Activated CD8-positive, alpha-beta memory T cell treated with anti-CD3 and anti-CD28 coated beads, Interleukin-2, amount 10 ng/mL, durations not matched to agents 7 days and 5 days (primary cell): ENCODE measurements around the gene TCL1B. TPM values are rescaled to one million over a fixed set of nuclear protein-coding genes. Genes with fewer than 3 reads are reported as not detected.

ENCODE experiments used
- ATAC-seq: fragments of 150-1000 bp; cut with Tn5 transposase; one replicate; pipeline ENCODE4 v1.10.0; 2021; ENCODE audit warnings: moderate library complexity
- CTCF ChIA-PET: fragments of 350-600 bp; sonication (Branson Sonifier 250); formaldehyde crosslinking; loops from one replicate; lab custom pipeline; 2021; ENCODE audit warnings: antibody characterized with exemption; lab: Charles Lee
- DNase-seq: peaks from one replicate; pipeline ENCODE4 v3.0.0-alpha.2; 2020
- H3K27ac Mint-ChIP-seq: one replicate; pipeline ENCODE4 v1.8.0; 2021; ENCODE audit warnings: mild to moderate bottlenecking, mixed read lengths
- H3K27me3 Mint-ChIP-seq: one replicate; pipeline ENCODE4 v1.8.0; 2021; ENCODE audit warnings: mixed read lengths
- H3K36me3 Mint-ChIP-seq: one replicate; pipeline ENCODE4 v1.8.0; 2021; ENCODE audit warnings: mild to moderate bottlenecking, mixed read lengths
- H3K4me1 Mint-ChIP-seq: one replicate; pipeline ENCODE4 v1.8.0; 2021; ENCODE audit warnings: mixed read lengths
- H3K4me3 Mint-ChIP-seq: one replicate; pipeline ENCODE4 v1.8.0; 2021; ENCODE audit warnings: mild to moderate bottlenecking, moderate library complexity, mixed read lengths
- H3K9me3 Mint-ChIP-seq: one replicate; pipeline ENCODE4 v1.8.0; 2022; ENCODE audit warnings: low read depth, mixed read lengths
- total RNA-seq, 2 experiments: library from RNA; stranded (reverse); gene quantifications; one replicate each; pipeline ENCODE4 v1.2.3, GENCODE V29; 2021

Gene TCL1B, protein sequence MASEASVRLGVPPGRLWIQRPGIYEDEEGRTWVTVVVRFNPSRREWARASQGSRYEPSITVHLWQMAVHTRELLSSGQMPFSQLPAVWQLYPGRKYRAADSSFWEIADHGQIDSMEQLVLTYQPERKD
- not detected for total RNA-seq

DNA sequence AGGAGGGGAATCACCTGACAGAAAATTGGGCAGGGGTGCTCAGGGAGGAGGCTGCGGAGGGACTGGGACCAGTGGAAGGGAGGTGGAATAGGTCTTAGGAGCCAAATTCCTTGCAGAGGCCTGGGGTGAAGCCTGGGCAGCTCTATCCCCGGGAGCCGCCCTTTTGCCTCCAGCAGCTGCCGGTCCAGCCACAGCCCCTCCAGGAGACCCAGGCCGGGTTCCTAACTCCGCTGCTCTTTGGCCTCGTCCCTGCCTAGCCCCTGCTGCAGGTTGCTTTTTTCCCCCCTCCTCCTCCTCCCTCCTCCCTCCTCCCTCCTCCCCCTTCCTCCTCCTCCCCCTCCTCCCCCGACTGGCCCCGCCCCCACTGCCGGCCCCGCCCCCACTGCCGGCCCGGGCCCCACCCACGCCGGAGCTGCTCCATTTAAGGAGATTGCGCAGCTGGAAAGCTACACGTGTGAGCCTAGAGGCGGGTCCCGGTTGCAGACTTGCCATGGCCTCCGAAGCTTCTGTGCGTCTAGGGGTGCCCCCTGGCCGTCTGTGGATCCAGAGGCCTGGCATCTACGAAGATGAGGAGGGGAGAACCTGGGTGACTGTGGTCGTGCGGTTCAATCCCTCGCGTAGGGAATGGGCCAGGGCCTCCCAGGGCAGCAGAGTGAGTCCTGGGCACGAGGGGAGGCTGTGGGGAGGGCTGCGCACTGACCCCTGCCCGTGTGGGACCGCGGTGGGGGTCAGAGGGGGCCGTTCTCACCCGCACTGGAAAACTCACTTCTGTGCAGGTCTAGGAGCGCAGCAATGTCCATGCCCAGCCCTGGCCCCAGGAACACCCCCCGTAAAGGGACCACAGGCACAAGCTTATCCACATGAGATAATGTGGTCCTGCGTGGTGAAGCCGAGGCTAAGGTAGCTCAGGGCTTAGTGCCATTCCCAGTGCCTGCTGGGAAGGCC is at the start of gene TCL1B:
TSS of gene TCL1B (plus strand) at position 449 of the 945 bp plus-strand sequence. CDS start at position 491, 42 bp downstream.
- Mint-ChIP-seq H3K27ac (no peak within 1 kb of the TSS), H3K9me3 (no peaks in the 10 kb centered on the region), H3K36me3 (no peaks in the 10 kb centered on the region), H3K4me1 (no peaks in the 10 kb centered on the region), H3K4me3 (no peak within 1 kb of the TSS), H3K27me3 (peaks cover 6% of the 10 kb centered on the region)
- ATAC-seq: no peak
- CTCF ChIA-PET: no interaction called here
- DNase-seq: no peak

DNA sequence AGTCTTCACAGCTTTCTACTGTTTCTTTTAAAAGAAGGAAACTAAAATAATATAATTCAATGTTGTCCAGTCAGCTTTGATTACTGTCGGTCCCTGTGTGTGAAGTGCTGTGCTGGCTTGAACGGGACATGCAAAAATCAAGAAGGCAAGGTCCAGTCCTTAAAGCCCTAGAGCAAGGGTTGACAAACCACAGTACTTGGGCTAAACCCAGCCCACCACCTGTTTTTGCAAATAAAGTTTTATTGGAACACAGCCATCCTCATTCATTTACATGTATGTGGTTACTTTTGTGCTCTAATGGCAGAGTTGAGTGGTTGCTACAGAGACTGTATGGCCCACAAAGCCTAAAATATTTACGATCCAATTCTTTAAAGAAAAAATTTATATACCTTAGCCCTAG is 41.2 kb upstream of the TCL1B start:
- Mint-ChIP-seq H3K36me3 (no peaks in the 10 kb centered on the region), H3K27me3 (peaks cover 6% of the 10 kb centered on the region), H3K9me3 (no peaks in the 10 kb centered on the region), H3K4me3 (no peak overlapping the region), H3K27ac (no peak overlapping the region), H3K4me1 (no peaks in the 10 kb centered on the region)
- CTCF ChIA-PET: no interaction called here
- ATAC-seq: no peak
- DNase-seq: no peak

DNA sequence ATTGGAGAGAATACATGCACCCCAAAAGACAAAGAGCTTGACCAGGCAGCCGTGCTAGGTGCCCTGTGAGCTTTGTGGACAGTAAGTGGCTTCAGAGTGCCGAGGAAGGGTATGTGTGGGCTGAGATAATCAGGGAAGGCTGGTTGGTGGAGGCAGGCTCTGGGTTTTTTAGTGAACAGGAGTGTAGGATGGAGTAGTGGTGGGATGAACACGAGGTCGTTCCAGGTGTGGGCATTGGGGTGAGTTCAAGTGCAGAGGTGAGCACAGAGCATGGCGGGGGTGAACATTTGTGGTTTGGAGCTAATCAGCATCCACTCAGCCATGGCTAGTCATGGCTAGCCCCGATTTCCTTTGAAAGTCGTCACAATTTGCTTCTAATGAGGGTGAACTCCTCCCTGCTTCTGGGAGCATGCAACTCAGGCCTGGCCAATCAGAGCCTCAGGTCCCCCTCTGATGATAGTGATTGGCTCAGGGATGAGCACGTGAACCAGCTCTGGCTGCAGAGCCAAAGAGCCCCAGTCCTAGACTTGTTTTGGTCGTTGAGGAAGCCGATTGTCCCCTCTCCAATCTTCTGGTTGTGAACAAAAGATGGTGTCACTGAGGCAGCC is 40.7 kb upstream of the TCL1B start:
- CTCF ChIA-PET: no interaction called here
- Mint-ChIP-seq H3K27ac (no peak overlapping the region), H3K4me1 (no peaks in the 10 kb centered on the region), H3K36me3 (no peaks in the 10 kb centered on the region), H3K27me3 (peaks cover 7% of the 10 kb centered on the region), H3K9me3 (no peaks in the 10 kb centered on the region), H3K4me3 (no peak overlapping the region)
- ATAC-seq (no peak), DNase-seq (no peak)

DNA sequence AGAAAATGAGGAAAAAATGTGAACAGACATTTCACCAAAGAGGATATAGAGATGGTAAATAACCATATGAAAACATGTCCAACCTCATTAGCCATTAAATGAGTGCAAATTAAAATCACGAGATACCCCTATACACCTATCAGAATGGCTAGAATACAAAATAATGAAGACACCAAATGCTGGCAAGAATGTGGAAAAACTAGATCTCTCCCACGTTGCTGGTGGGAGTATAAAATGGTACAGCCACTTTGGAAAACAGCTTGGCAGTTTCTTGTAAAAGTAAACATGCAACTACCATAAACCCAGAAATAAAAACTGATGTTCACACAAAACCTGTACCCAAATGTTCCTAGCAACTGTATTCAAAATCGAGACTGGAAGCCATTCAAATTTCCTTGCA is 38.3 kb upstream of the TCL1B start:
- Mint-ChIP-seq H3K27me3 (peaks cover 7% of the 10 kb centered on the region), H3K36me3 (no peaks in the 10 kb centered on the region), H3K9me3 (no peaks in the 10 kb centered on the region), H3K4me1 (no peaks in the 10 kb centered on the region), H3K4me3 (no peak overlapping the region), H3K27ac (no peak overlapping the region)
- ATAC-seq (no peak), DNase-seq (no peak)
- CTCF ChIA-PET: no interaction called here

DNA sequence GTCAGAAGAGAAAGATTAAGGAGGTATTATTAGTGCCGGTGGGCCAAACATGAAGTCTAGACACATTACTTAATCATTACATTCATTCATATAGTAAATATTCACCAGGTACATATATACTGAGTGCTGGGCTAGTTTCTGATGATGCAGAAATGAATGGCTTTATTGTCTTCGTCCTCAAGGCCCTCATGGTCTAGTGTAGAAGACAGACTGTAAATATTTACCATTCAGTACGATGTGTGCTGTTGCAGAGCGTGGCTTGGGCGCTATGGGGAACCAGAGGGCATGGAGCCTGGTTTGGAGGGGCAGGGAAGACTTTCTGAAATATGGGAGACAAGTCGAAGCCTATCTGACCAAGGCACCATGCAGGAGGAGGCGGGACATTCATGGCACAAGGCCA is 37.0 kb upstream of the TCL1B start:
- H3K4me1 Mint-ChIP-seq: no peaks in the 10 kb centered on the region
- no peaks in the 10 kb centered on the region for H3K36me3 Mint-ChIP-seq
- CTCF ChIA-PET: no interaction called here
- DNase-seq (no peak), ATAC-seq (no peak)
- peaks cover 7% of the 10 kb centered on the region for H3K27me3 Mint-ChIP-seq
- no peak overlapping the region for H3K4me3 Mint-ChIP-seq
- H3K9me3 Mint-ChIP-seq: no peaks in the 10 kb centered on the region
- no peak overlapping the region for H3K27ac Mint-ChIP-seq

DNA sequence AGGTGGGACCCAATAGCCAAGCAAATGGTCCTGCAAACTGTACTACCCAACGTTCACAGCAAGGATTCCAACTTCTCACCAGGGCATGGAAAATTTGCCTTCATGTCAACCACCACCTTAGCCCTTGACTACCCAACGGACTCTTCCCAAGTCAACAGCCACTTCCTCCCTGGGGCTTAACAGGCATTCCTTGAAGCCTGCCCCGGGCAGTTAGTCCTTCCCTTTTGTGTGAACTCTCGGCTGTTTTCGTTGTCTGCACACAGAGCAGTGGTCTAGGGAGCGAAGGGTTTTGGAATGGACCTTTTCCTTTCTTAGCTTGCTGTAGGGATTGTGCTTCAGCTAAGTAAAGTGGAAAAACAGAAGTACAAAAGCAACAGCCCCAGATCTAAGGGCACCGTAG is 35.2 kb upstream of the TCL1B start:
- no peaks in the 10 kb centered on the region for H3K9me3 Mint-ChIP-seq
- H3K27me3 Mint-ChIP-seq: peaks cover 7% of the 10 kb centered on the region
- H3K4me1 Mint-ChIP-seq: no peaks in the 10 kb centered on the region
- DNase-seq (no peak), ATAC-seq (no peak)
- H3K27ac Mint-ChIP-seq: no peak overlapping the region
- CTCF ChIA-PET: no interaction called here
- H3K4me3 Mint-ChIP-seq: no peak overlapping the region
- H3K36me3 Mint-ChIP-seq: no peaks in the 10 kb centered on the region

DNA sequence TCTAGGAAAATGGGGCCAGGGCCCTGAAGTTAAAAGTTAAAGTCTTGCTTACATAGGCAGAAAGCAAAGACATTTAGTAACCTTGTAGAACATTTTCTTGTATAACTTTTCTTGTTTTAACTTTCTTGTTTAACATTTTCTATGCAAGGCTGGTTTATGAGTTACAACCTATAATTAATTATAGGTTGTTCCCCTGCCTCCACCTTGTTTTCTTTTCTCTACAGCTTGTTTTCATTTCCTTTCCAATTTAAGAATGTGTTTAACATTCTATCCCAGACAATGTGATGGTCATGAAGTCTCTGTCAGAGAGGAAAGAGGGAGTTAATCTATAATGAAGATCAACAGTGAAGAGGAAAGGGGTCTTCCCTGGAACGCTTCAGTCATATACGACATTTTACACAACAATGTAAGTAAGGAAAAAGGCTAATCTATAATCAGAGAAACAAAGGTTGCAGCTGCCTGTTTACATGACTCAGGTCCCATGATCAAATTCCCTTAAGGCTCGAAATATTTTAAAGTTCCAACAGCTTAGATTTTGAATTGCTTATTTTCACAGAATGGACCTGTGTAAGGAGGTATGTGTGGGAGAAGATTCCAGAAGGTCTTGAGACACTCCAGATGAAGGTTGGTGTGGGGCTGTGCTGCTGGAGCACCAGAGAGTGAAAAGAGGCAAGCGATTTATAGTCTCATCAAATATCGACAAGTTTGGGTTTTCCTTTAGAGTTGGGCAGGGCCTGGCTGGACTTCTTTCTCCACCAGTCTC is 34.2 kb upstream of the TCL1B start:
- no peak for DNase-seq
- H3K27ac Mint-ChIP-seq: no peak overlapping the region
- no peak for ATAC-seq
- no peaks in the 10 kb centered on the region for H3K36me3 Mint-ChIP-seq
- no peak overlapping the region for H3K4me3 Mint-ChIP-seq
- H3K27me3 Mint-ChIP-seq: peaks cover 7% of the 10 kb centered on the region
- CTCF ChIA-PET: no interaction called here
- H3K4me1 Mint-ChIP-seq: no peaks in the 10 kb centered on the region
- no peaks in the 10 kb centered on the region for H3K9me3 Mint-ChIP-seq

DNA sequence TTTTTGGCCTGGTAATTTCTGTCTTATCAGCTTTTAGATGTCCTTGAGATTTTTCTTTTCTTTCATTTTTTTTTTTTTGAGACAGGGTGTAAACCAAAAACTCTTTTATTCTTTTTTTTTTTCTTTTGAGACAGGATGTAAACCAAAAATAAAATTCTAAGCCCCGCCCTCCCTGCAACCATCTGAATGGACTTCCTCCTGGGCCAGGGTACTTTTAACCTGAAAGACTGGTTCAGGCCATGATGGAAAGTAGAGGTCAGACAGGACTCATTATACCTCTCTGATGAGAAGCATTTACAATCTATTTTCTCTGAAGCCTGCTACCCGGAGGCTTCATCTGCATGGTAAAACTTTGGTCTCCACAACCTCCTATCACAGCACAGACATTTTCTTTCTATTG is 33.5 kb upstream of the TCL1B start:
- DNase-seq (no peak), ATAC-seq (no peak)
- Mint-ChIP-seq H3K27me3 (peaks cover 10% of the 10 kb centered on the region), H3K9me3 (no peaks in the 10 kb centered on the region), H3K27ac (no peak overlapping the region), H3K36me3 (no peaks in the 10 kb centered on the region), H3K4me1 (no peaks in the 10 kb centered on the region), H3K4me3 (no peak overlapping the region)
- CTCF ChIA-PET: no interaction called here

DNA sequence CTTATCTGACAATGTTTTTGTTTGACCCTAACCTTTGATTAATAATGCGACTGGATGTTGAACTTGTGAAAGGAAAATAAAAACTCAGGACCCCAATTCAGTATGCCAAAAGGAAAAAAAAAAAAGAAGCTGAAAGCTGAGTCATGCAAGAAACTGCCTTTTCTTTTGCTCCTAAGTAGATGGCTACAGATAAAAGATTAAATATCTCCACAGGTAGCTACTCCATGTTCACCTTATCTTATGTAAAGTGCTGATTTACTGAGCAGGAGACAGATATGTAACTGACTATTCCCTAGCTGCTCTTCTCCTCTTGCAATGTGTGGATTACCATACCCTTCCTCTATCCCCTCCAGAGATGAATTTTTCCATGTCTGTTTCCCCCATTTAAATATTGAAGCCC is 30.8 kb upstream of the TCL1B start:
- Mint-ChIP-seq H3K27ac (no peak overlapping the region), H3K36me3 (no peaks in the 10 kb centered on the region), H3K9me3 (no peaks in the 10 kb centered on the region), H3K27me3 (peaks cover 7% of the 10 kb centered on the region), H3K4me1 (no peaks in the 10 kb centered on the region), H3K4me3 (no peak overlapping the region)
- CTCF ChIA-PET: no interaction called here
- ATAC-seq (no peak), DNase-seq (no peak)

DNA sequence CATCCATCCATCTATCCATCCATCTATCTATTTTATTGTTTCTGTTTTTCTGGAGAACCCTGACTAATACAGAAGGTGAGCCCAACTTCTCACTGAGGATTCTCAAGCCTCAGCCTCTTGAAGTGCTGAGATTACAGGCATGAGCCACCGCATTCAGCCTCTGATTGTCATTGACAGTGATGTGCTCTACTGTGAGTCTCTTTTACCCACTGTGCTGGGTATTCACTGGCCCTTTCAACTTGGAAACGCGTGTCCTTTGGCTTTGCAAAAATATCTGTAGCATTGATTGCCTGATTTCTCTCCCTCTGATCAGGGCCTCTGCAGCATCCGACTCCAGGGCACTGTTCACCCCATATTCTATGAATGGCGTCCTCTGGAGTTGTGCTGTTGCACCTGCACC is 29.6 kb upstream of the TCL1B start:
- ATAC-seq (no peak), DNase-seq (no peak)
- Mint-ChIP-seq H3K36me3 (no peaks in the 10 kb centered on the region), H3K9me3 (no peaks in the 10 kb centered on the region), H3K4me1 (no peaks in the 10 kb centered on the region), H3K4me3 (no peak overlapping the region), H3K27me3 (peaks cover 7% of the 10 kb centered on the region), H3K27ac (no peak overlapping the region)
- CTCF ChIA-PET: no interaction called here

DNA sequence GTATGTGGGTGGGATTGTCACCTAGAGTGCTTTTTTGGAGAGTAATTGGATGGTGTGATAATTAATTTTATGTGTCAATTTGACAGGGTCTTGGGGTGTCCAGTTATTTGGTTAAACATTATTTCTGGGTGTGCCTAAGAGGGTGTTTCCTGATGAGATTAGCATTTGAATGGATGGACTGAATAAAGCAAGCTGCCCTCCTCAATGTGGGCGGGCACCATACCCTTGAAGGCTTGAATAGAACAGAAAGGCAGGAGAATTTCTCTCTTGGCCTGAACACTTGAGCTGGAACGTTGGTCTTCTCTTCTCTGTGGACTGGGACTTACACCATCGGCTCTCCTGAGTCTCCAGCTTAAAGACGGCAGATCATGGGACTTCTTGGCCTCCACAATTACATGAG is 28.8 kb upstream of the TCL1B start:
- no peak for DNase-seq
- Mint-ChIP-seq H3K27me3 (peaks cover 12% of the 10 kb centered on the region), H3K4me3 (no peak overlapping the region), H3K4me1 (no peaks in the 10 kb centered on the region), H3K9me3 (no peaks in the 10 kb centered on the region), H3K27ac (no peak overlapping the region), H3K36me3 (no peaks in the 10 kb centered on the region)
- CTCF ChIA-PET: no interaction called here
- no peak for ATAC-seq

DNA sequence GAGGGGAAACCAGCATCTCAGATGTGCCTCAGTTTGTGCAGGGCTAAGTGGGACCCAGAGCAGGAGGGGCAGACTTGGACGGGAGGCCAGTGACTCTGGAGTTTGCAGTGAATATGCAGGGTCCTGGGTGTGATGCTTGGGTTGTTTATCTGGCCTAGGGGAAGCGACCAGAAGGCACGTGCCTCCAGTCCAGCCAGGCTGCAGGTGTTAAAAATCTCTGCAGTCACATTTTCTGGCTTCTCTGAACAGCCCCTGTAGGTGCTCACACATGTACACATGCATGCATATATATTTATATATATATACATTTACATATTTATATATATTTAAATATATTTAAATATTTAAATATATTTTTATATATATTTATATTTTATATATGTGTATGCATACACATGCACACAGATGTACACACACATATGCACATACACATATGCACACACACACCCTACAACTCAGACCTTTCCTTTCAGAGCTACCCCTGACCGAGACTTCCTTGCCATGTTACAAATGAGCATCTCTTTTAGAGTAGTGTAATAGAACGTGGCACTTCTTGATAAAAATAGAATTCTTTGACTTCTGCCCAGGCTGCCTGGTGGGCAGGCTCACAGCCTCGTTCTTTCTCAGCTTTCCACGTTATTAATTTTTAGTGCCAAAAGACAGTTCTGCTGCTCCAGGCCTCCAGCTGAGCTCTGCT is 26.8 kb upstream of the TCL1B start:
- CTCF ChIA-PET: no interaction called here
- H3K4me1 Mint-ChIP-seq: no peaks in the 10 kb centered on the region
- H3K27ac Mint-ChIP-seq: no peak overlapping the region
- ATAC-seq (no peak), DNase-seq (no peak)
- peaks cover 12% of the 10 kb centered on the region for H3K27me3 Mint-ChIP-seq
- H3K36me3 Mint-ChIP-seq: no peaks in the 10 kb centered on the region
- no peak overlapping the region for H3K4me3 Mint-ChIP-seq
- no peaks in the 10 kb centered on the region for H3K9me3 Mint-ChIP-seq

DNA sequence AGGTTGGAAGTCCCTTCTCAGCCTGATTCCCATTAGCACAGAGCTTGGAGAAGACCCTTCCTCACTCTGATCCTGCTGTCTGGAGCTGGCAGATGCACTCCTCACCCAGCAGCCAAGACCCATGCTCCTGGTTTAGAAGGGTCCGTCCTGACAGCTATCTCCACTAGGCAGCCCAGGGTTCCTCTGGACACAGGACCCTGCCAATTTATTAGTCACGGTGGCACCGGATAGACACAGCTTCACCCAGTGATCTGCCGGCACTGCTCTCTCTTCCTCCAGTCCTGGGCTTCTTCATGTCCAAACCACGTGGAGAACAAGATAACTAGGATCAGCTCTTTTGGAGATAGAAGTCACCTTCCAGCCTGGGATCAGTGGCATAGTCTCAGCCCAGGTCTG is 26.2 kb upstream of the TCL1B start:
- no peak overlapping the region for H3K27ac Mint-ChIP-seq
- CTCF ChIA-PET: no interaction called here
- peaks cover 12% of the 10 kb centered on the region for H3K27me3 Mint-ChIP-seq
- DNase-seq: no peak
- no peaks in the 10 kb centered on the region for H3K36me3 Mint-ChIP-seq
- H3K4me1 Mint-ChIP-seq: no peaks in the 10 kb centered on the region
- ATAC-seq: no peak
- H3K9me3 Mint-ChIP-seq: no peaks in the 10 kb centered on the region
- H3K4me3 Mint-ChIP-seq: no peak overlapping the region
